Panc1 (cell line): ENCODE data around the gene ACSM6. TPM values are rescaled to one million over a fixed set of nuclear protein-coding genes. Genes with fewer than 3 reads are reported as not detected.

ENCODE experiments used
- ATAC-seq: fragments of 200-7000 bp; cut with Tn5 transposase; 2 replicates; pipeline ENCODE4 v1.9.1; 2020; ENCODE audit warnings: mild to moderate bottlenecking, moderate library complexity
- BruUV-seq: library from RNA; stranded (reverse); fragments of 400-500 nt; replicated peaks from 2 replicates; lab custom pipeline; 2021; lab: Mats Ljungman, UMichigan
- CTCF ChIA-PET: fragments of 300-600 bp; sonication (Branson Sonifier 250); formaldehyde crosslinking; loops from one replicate; lab custom pipeline; 2022; ENCODE audit warnings: antibody characterized with exemption; lab: Charles Lee
- POLR2A ChIA-PET: fragments of 300-600 bp; sonication (Branson Sonifier 250); formaldehyde crosslinking; loops from one replicate; lab custom pipeline; 2022; ENCODE audit warnings: antibody characterized with exemption; lab: Charles Lee
- DNase-seq: peaks from one replicate; pipeline ENCODE4 v3.0.0-alpha.2; 2010; ENCODE audit warnings: low read depth, low spot score
- H3K27ac ChIP-seq: 2 replicates; pipeline ENCODE4 v1.5.1; 2011; ENCODE audit warnings: mild to moderate bottlenecking, low read length, inconsistent platforms
- H3K27me3 ChIP-seq: fragments of 200-500 bp; sonication (Bioruptor generic); 2 replicates; pipeline ENCODE4 v1.6.0; 2014; ENCODE audit warnings: low read length, inconsistent platforms; ENCODE audit not compliant: control insufficient read depth, insufficient read depth
- H3K36me3 ChIP-seq: fragments of 200-500 bp; sonication (Bioruptor generic); 2 replicates; pipeline ENCODE4 v1.5.1; 2014; ENCODE audit warnings: inconsistent platforms, mild to moderate bottlenecking, low read length, moderate library complexity; ENCODE audit not compliant: control insufficient read depth, insufficient read depth
- H3K4me1 ChIP-seq: 2 replicates; pipeline ENCODE4 v1.5.1; 2011; ENCODE audit warnings: inconsistent platforms, mild to moderate bottlenecking, low read length, moderate library complexity; ENCODE audit not compliant: control insufficient read depth, insufficient read depth
- H3K4me3 ChIP-seq, 2 experiments: 2 replicates each; pipeline ENCODE4 v1.5.1; 2011 to 2012; ENCODE audit warnings: low read depth in 2 of 2, low read length in 2 of 2, mild to moderate bottlenecking in 2 of 2, inconsistent platforms in 1 of 2, moderate library complexity in 1 of 2
- H3K9me3 ChIP-seq: fragments of 200-500 bp; sonication (Bioruptor generic); 2 replicates; pipeline ENCODE4 v1.5.1; 2014; ENCODE audit warnings: low read depth, mild to moderate bottlenecking, inconsistent platforms, low read length, moderate library complexity; ENCODE audit not compliant: control insufficient read depth, insufficient read depth
- POLR2AphosphoS5 ChIP-seq: IDR thresholded peaks from 2 replicates; pipeline ENCODE4 v1.6.1; 2012; ENCODE audit warnings: mild to moderate bottlenecking, low read depth, low read length, moderate library complexity
- SIN3A ChIP-seq: IDR thresholded peaks from 2 replicates; pipeline ENCODE4 v1.6.1; 2012; ENCODE audit warnings: low read depth, mild to moderate bottlenecking, low read length, moderate library complexity, borderline replicate concordance; ENCODE audit not compliant: insufficient read depth
- TCF7L2 ChIP-seq: IDR thresholded peaks from 2 replicates; pipeline ENCODE4 v1.6.1; 2011; ENCODE audit warnings: mild to moderate bottlenecking, low read depth, low read length, inconsistent platforms
- in situ Hi-C: cut with HindIII; loops from 2 replicates; pipeline ENCODE4 v1.10.0; 2016; ENCODE audit warnings: low sequenced_read_pairs, low pct_unique_long_range_greater_than_20kb
- intact Hi-C: fragments of 100-400 bp; cut with micrococcal nuclease; formaldehyde crosslinking; loops from one replicate; pipeline ENCODE4 v1.10.0; 2022; ENCODE audit not compliant: unreplicated experiment
- total RNA-seq: library from RNA; stranded (reverse); gene quantifications from one replicate; pipeline ENCODE4 v1.2.1, GENCODE V29; 2021; ENCODE audit not compliant: unreplicated experiment
- TF ChIP-seq, protein P1 (sequence below): fragments of 450-650 bp; IDR thresholded peaks from 2 replicates; pipeline ENCODE4 v1.5.1; 2017; ENCODE audit warnings: mild to moderate bottlenecking
- TF ChIP-seq, protein P2 (sequence below), 2 experiments: IDR thresholded peaks; 2 replicates each; pipeline ENCODE4 v1.6.1; 2011 to 2012; ENCODE audit warnings: low read depth in 2 of 2, control low read depth in 1 of 2, low read length in 1 of 2, mild to moderate bottlenecking in 1 of 2, moderate library complexity in 1 of 2; ENCODE audit not compliant: insufficient read depth in 1 of 2

Gene ACSM6
- total RNA-seq, 1 experiment from 2014 or later = not detected

DNA sequence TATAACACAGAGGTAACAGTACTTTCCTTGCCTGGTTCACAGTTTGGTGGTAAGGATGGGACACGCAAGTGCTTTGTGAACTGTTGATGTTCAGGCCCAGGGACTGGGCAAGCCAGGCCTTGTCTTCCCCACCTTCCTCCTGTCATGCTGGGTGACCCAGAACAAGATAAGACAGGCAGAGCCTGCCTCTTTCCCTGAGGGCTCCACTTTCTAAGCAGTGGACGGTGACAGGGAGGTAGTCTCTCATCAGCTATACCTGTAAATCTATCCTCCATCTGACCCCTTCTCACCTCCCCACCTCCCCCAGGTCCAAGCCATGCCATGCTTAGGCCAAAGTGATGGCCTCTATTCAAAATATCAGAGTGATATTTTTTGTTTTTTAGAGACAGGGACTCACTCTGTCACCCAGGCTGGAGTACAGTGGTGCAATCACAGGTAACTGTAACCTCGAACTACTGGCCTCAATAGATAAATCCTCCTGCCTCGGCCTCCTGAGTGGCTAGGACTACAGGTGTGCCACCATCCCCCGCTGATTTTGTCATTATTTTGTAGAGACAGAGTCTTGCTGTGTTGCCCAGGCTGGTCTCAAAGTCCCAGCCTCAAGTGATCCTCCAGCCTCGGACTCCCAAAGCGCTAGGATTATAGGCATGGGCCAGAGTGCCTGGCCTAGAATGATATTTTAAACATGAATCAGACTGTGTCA is 54.0 kb downstream of the ACSM6 start:
- in situ Hi-C loops = no loop called here
- intact Hi-C loops = loop anchor here (10.0 kb wide), 1 partner anchor 613 kb away; no protein-coding TSS in a partner anchor
- Histone ChIP-seq H3K27ac (0 out of 2 replicates have a peak overlapping the region, but pooled peaks have one; percentile 6), H3K27me3 (no peaks in the 10 kb centered on the region), H3K4me1 (peaks cover 26% of the 10 kb centered on the region), H3K4me3 (no peak overlapping the region), H3K9me3 (no peaks in the 10 kb centered on the region), H3K36me3 (no peaks in the 10 kb centered on the region)
- POLR2A ChIA-PET = interaction anchor here (0.5 kb wide), 1 partner anchor 17 kb away, joined by 3 read pairs; no protein-coding TSS in a partner anchor
- DNase-seq = no peak
- ATAC-seq = no peak
- TF ChIP-seq, protein P1, sequence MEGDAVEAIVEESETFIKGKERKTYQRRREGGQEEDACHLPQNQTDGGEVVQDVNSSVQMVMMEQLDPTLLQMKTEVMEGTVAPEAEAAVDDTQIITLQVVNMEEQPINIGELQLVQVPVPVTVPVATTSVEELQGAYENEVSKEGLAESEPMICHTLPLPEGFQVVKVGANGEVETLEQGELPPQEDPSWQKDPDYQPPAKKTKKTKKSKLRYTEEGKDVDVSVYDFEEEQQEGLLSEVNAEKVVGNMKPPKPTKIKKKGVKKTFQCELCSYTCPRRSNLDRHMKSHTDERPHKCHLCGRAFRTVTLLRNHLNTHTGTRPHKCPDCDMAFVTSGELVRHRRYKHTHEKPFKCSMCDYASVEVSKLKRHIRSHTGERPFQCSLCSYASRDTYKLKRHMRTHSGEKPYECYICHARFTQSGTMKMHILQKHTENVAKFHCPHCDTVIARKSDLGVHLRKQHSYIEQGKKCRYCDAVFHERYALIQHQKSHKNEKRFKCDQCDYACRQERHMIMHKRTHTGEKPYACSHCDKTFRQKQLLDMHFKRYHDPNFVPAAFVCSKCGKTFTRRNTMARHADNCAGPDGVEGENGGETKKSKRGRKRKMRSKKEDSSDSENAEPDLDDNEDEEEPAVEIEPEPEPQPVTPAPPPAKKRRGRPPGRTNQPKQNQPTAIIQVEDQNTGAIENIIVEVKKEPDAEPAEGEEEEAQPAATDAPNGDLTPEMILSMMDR = no peak
- no peak for TF ChIP-seq SIN3A
- TF ChIP-seq, protein P2, sequence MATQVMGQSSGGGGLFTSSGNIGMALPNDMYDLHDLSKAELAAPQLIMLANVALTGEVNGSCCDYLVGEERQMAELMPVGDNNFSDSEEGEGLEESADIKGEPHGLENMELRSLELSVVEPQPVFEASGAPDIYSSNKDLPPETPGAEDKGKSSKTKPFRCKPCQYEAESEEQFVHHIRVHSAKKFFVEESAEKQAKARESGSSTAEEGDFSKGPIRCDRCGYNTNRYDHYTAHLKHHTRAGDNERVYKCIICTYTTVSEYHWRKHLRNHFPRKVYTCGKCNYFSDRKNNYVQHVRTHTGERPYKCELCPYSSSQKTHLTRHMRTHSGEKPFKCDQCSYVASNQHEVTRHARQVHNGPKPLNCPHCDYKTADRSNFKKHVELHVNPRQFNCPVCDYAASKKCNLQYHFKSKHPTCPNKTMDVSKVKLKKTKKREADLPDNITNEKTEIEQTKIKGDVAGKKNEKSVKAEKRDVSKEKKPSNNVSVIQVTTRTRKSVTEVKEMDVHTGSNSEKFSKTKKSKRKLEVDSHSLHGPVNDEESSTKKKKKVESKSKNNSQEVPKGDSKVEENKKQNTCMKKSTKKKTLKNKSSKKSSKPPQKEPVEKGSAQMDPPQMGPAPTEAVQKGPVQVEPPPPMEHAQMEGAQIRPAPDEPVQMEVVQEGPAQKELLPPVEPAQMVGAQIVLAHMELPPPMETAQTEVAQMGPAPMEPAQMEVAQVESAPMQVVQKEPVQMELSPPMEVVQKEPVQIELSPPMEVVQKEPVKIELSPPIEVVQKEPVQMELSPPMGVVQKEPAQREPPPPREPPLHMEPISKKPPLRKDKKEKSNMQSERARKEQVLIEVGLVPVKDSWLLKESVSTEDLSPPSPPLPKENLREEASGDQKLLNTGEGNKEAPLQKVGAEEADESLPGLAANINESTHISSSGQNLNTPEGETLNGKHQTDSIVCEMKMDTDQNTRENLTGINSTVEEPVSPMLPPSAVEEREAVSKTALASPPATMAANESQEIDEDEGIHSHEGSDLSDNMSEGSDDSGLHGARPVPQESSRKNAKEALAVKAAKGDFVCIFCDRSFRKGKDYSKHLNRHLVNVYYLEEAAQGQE (IDR thresholded peaks at IDR 0.05; ENCODE audit: insufficient read depth in 1 of 2, low read depth in 2 of 2, low read length in 1 of 2) = no peak
- TF ChIP-seq POLR2AphosphoS5 = no peak
- no peak for TF ChIP-seq TCF7L2
- CTCF ChIA-PET = interaction anchor here (1.1 to 3.3 kb wide), 2 partner anchors 47 to 115 kb away, joined by 3 to 30 read pairs; no protein-coding TSS in a partner anchor
- BruUV-seq = no TSS peak

GRCh38 chr10:95248989-95249388 is 55.0 kb downstream of the ACSM6 start:
- ATAC-seq (no peak), DNase-seq (no peak)
- intact Hi-C loops = loop anchor here (10.0 kb wide), 1 partner anchor 614 kb away; no protein-coding TSS in a partner anchor
- CTCF ChIA-PET = no interaction called here
- H3K27me3 ChIP-seq = no peaks in the 10 kb centered on the region
- no TSS peak for BruUV-seq
- peaks cover 19% of the 10 kb centered on the region for H3K4me1 ChIP-seq
- no peak for TF ChIP-seq SIN3A
- TF ChIP-seq, protein P2 (IDR thresholded peaks at IDR 0.05; ENCODE audit: insufficient read depth in 1 of 2, low read depth in 2 of 2, low read length in 1 of 2) = no peak
- TF ChIP-seq, protein P1 = no peak
- TF ChIP-seq POLR2AphosphoS5 = no peak
- TF ChIP-seq TCF7L2 = no peak
- no peak overlapping the region for H3K27ac ChIP-seq
- no peak overlapping the region for H3K4me3 ChIP-seq
- in situ Hi-C loops = no loop called here
- H3K9me3 ChIP-seq = no peaks in the 10 kb centered on the region
- no peaks in the 10 kb centered on the region for H3K36me3 ChIP-seq
- POLR2A ChIA-PET = interaction anchor here (0.7 kb wide), 1 partner anchor 15 kb away, joined by 4 read pairs; no protein-coding TSS in a partner anchor
